ENCODE measurements around the gene UNK. TPM values are rescaled to one million over a fixed set of nuclear protein-coding genes. Genes with fewer than 3 reads are reported as not detected.

UNK gene
- total and polyA plus RNA-seq, 2 experiments from 2014 or later = 35.9 to 37.8 TPM

DNA sequence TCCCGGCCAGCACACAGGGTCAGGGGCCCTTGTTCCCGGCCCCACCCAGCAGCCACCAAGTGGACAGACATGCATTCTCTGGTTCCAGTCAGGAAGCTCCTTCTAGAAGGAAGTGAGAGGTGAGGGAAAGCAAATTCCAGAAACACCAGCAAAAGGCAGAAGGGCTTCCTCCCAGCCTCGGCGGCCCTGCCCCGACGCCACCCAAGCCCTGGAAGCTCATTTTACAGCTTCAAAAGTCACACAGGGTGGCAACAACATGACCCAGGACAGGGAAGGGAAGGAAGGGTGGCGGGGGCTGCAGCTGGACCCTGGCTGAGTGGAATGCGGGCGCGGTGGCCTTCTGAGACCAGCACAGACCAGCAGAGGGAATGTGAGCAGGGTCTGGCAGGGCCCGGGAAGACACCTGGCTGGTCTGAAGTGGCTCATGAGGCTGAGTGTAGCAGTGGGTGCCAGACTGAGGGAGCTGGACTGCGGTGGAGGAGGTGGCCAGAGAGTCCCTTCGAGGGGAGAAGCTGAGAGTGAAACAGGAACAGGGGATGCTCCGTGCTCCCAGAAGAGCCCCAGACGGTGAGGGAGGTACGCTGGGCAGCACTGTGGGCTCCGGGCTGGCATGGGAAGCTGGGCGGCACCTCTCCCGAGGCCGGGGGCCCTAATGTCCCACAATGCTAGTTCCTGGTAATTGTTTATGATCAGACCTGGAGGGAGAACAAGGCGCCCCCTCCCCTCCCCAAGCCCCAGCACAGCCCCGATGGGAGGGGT lies 61.5 kb downstream of the UNK start:
- no peak overlapping the region for H3K4me3 ChIP-seq
- peak overlapping the region; percentile 59 for H3K27ac ChIP-seq
- DNase-seq (ENCODE audit: low read depth in 1 of 2, low spot score in 1 of 2) = no peak
- H3K9me3 ChIP-seq (ENCODE audit: low read depth) = no peaks in the 10 kb centered on the region
- TF ChIP-seq, protein P1, sequence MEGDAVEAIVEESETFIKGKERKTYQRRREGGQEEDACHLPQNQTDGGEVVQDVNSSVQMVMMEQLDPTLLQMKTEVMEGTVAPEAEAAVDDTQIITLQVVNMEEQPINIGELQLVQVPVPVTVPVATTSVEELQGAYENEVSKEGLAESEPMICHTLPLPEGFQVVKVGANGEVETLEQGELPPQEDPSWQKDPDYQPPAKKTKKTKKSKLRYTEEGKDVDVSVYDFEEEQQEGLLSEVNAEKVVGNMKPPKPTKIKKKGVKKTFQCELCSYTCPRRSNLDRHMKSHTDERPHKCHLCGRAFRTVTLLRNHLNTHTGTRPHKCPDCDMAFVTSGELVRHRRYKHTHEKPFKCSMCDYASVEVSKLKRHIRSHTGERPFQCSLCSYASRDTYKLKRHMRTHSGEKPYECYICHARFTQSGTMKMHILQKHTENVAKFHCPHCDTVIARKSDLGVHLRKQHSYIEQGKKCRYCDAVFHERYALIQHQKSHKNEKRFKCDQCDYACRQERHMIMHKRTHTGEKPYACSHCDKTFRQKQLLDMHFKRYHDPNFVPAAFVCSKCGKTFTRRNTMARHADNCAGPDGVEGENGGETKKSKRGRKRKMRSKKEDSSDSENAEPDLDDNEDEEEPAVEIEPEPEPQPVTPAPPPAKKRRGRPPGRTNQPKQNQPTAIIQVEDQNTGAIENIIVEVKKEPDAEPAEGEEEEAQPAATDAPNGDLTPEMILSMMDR (IDR thresholded peaks at IDR 0.05; ENCODE audit: low read depth, low read length) = no peak
- peaks cover 23% of the 10 kb centered on the region for H3K4me1 ChIP-seq (ENCODE audit: low read depth)
- H3K27me3 ChIP-seq = no peaks in the 10 kb centered on the region
- peaks cover 20% of the 10 kb centered on the region for H3K36me3 ChIP-seq

DNA sequence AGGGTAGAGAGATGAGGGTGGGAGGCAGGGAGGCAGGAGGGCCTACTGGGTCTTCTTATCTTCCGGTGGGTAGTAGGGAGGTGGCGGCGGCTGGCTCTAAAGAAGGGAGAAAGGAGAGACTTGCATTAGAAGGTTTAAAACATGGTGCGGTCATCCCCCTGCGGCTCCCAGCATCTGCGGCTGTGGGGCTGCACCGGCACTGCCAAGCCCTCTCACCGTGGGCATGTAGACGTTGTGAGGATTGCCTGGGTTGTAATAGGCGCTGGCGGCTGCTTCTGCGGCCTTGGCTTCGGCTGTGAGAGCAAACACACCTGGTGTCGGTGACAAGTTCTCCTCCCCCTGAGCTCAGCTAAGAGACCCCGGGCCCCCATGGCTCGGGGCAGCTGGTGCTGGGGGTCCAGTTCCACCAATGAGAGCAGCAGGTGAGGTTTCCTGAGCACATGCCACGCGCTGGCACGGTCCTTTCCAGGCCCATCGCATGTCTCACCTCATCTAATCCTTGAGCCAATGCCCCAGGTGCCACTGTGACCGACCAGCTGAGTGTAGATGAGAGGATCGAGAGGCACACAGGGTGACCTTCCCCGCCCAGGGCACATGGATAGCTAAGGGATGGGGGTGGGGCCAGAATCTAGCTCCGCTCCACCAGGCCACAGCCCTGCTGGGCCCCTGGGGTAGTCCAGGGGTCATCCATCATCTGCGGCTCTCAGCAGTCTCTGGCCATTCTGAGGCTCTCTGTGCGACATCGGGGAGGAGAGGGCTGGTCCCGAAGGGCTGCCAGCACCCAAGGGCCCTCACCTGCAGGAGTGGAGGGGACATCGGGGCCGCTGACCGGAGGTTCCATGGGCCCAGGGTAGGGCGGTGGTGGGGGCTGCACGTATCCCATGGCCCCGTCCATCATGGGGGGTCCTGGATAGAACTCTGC lies 62.3 kb downstream of the UNK start:
- Histone ChIP-seq H3K36me3 (peaks cover 22% of the 10 kb centered on the region), H3K27ac (peak overlapping the region; percentile 59), H3K9me3 (ENCODE audit: low read depth) (no peaks in the 10 kb centered on the region), H3K4me3 (no peak overlapping the region), H3K27me3 (no peaks in the 10 kb centered on the region), H3K4me1 (ENCODE audit: low read depth) (peaks cover 23% of the 10 kb centered on the region)
- TF ChIP-seq, protein P1 (IDR thresholded peaks at IDR 0.05; ENCODE audit: low read depth, low read length) = no peak
- peak in 1 of 2 donors; percentile 44 for DNase-seq (ENCODE audit: low read depth in 1 of 2, low spot score in 1 of 2)

DNA sequence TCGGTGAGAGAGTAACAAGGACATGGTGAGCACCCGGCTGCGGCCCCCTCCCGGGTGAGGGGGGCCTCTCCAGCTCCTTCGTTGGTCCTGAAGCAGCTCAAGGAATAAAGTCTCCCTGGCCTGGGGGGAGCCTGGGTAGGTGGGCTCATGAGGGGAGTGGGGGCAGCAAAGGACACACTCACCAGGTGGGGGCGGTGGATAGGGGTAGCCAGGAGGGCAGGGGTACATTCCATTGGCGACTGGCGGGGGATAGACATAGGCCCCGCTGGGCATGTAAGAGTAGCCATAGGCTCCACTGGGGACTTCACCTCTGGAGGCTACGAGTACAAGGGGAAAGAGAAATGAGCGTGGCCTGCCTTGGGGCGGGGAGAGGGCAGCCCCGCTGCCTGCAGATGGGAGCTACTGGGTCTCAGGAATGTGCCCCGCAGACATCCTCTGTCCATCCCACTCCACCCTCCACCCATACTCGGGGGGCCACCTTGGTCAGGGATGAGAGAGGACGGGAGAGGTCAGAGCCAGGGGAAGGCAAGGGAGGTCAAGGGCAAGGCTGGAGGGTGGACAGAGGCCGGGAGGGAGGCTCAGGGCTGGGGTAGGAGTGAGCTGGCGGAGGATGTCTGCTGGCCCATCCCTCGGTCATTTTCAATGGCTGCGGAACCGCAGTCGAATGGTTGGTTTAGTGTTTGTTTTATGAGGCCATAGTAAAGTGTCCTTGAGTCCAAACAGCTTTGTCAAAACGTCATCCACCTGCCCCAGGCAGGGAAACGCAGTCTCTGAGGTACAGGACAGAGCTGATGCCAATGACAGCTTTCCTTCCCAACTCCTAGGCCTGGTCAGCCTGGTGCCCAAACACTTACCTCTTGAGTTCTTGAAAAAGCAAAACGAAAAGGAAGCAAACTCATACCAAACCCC lies 63.3 kb downstream of the UNK start:
- Histone ChIP-seq H3K27ac (no peak overlapping the region), H3K4me1 (ENCODE audit: low read depth) (peaks cover 23% of the 10 kb centered on the region), H3K36me3 (peaks cover 22% of the 10 kb centered on the region), H3K9me3 (ENCODE audit: low read depth) (no peaks in the 10 kb centered on the region), H3K4me3 (no peak overlapping the region), H3K27me3 (no peaks in the 10 kb centered on the region)
- TF ChIP-seq, protein P1 (IDR thresholded peaks at IDR 0.05; ENCODE audit: low read depth, low read length) = no peak
- no peak for DNase-seq (ENCODE audit: low read depth in 1 of 2, low spot score in 1 of 2)

DNA sequence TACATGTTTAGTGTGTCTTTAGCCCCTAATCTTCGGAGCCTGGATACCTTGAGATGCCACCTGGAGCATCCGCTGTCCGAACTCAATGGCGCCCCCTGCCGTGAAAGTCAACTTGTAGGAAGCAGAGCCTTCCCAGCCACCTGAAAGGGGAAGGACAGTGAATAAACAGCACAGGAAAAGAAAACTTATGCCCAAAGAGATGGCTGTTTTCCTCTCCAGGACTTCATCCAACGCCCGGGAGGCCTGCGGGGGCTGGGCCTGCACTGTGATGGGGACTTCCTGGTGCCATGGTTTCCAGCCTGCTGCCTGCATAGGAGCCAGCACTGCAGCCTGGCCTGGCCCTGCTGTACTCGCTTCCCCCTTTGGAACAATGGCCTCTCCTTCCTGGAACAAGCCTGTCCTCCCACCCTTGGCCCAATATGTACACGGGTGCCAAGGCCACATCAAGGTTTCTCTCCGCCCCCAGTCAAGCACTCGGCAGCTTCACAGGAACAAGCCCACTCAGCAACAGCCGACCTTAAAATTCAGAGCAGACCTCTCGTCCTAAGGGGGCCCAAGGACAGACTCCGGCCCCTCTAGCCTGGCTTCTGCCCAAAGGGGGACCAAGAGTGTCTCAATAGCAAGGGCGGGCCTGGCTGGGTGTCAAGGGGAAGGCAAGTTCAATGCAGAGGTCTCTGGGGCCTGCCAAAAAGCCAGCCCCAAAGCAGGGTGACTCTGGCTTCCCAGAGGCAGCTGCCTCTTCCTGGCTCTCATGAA lies 64.1 kb downstream of the UNK start:
- DNase-seq (ENCODE audit: low read depth in 1 of 2, low spot score in 1 of 2) = peak; percentile 66 to 79
- Histone ChIP-seq H3K4me1 (ENCODE audit: low read depth) (peaks cover 23% of the 10 kb centered on the region), H3K9me3 (ENCODE audit: low read depth) (no peaks in the 10 kb centered on the region), H3K27me3 (no peaks in the 10 kb centered on the region), H3K36me3 (peaks cover 22% of the 10 kb centered on the region), H3K4me3 (no peak overlapping the region), H3K27ac (no peak overlapping the region)
- TF ChIP-seq, protein P1 (IDR thresholded peaks at IDR 0.05; ENCODE audit: low read depth, low read length) = peak; percentile 80
